Stimulated activated CD4-positive, alpha-beta T cell treated with anti-CD3 and anti-CD28 coated beads, TNF-alpha, amount 100 ng/mL, for 24 hours (primary cell): ENCODE results near the gene GBX1.
A peak's percentile ranks its signal among the peaks of the same experiment; 100 is the strongest.

Experiments
- DNase-seq, 3 experiments: peaks; one replicate each; pipeline ENCODE4 v3.0.0-alpha.2; 2020; ENCODE audit warnings: low read depth in 3 of 3

GBX1 gene

GRCh38 chr7:151193203-151193978 lies 25.9 kb upstream of the GBX1 start:
- DNase-seq = no peak

- no peak for DNase-seq
Measured at GRCh38 chr7:151192002-151192539, 24.6 kb upstream of the GBX1 start.

DNA sequence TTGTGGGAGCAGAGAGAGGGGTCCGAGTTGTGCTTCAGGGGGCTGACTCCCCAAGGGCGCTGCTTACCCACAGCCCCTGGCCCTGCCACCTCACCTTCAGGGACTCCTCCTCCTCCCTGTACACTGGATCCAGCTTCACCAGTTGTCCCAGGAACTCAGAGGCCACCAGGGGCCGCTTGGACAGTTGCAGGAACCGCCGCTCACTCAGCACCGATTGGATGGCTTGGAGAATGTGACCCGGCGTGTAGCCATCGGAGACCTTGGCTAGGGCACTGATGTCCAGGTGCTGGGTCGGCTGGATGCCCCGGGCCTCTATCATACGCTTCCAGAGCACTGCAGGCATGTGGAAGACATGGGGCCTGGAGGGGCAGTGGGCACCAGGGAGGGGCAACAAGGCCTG lies 24.1 kb upstream of the GBX1 start:
- no peak for DNase-seq

DNA sequence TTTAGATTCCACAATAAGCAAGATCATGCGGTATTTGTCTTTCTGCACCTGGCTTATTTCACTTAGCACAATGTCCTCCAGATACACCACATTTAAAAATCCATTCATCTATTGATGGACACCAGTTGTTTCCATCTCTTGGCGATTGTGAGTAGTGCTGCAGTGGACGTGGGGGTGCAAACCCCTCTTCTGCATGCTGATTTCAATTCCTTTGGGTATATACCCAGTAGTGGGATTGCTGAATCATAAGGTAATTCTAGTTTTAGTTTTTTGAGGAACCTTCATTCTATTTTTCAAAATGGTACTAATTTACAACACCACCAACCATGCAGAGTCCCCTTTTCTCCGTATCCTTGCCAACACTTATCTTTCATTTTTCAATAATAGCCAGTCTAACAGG lies 21.5 kb upstream of the GBX1 start:
- no peak for DNase-seq

DNA sequence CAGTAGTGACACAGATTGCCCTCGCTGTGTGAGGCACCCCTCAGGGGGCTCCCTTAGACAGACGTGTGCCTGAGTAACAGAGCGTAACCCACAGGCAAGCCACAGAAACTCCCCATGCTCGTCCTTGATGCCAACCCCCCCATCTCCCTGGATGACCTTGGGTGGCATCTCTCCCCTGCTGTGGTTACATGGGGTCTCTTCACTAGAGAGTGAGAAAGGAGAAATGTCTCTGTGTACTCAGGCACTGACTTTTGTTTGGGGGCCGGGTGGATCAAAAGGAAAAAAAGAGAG lies 20.7 kb upstream of the GBX1 start:
- no peak for DNase-seq

GRCh38 chr7:151187409-151188251 lies 20.1 kb upstream of the GBX1 start:
- no peak for DNase-seq

DNA sequence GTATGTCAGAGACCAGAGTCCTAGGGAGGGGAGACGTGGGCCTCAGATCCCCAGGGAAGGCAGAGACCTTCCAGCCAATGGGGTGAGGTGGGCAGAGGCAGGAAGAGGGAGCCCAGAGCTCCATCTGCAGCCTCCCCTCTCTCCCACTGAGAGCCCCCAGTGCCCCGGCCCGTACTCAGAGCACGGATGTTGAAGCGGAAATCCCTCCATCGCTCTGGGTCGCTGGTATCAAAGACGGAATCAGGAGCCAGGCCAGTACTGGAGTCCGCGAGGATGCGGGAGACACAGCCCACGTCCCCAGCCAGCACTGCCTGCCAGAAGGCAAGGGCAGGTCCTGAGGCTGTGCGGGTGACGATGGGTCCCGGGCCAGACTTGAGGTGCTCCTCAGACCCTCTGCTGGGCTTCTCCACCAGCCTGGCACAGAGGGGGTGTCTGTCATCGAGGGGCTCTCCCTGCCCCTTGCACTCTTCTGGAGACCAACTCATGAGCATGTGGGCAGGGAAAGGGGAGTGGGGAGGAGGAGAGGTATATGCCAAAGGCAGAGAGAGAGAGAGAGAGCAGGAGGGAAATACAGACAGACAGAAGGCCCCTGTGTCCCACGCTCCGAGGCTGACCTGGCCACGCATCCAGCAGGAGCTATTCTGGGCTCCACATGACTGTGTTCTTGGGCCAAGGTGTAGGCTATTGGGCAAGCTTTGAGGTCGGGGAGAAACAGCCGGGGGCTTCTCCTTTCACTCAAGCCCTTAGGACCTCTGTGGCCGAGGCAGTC lies 19.3 kb upstream of the GBX1 start, which contains the start of gene ASB10:
TSS of gene ASB10 (minus strand) at position 611 of the 769 bp plus-strand sequence. CDS start at position 491, 120 bp downstream.
- DNase-seq = no peak

DNA sequence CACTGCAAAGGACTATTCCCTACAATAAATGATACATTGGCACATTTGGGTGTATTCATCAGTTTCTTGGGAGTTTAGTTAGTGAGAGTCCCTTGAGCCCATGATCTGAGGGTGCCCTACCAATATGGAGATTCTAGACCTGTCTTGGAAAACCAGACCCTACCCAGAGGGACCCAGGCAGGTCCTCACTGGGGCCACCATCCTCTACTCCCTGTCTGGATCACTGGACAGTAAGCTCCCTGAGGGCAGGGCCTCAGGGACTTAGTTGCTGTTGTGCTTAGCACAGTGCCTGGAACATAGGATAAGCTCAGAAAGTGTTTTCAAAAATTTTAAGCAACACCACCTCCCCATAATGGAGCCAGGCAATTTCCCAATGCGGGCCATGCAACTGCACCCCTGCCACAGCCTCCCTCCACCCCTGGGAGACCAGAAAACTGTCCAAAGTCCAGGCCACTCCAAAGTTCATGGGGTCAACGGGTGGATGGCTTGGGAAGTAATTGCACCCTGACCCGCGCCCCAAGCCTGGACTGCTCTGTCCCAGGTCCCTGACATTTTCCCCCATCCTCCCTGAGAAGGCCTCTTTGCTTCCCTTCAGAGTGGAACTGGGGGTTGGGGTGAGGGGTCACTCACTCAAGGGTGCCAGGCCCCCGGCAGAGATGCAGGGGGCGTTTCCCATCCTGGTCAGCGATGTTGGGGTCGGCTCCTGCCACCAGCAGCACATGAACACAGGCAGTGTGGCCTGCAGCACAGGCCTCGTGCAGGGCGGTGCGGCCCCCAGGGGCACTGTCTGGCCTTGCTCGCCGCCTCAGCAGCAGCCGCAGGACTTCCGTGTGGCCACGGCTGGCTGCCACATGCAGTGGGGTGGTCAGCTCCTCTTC lies 18.5 kb upstream of the GBX1 start:
- no peak for DNase-seq

DNA sequence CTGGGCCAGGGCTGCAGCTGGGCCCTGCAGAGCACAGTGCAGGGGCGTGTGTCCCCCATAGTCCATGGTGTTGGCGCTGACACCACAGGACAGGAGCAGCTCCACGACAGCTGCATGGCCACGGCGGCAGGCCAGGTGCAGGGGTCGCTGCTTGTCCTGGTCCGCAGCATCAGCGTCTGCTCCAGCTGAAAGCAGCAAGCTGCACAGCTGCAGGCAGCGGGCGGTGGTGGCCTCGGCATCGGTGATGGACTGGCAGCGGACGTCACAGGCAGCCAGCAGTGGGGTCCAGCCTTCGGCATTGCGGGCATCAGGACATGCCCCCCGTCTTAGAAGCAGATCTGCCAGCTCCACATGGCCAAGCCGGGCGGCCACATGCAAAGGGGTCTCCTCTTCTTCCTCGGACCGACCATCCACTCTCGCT lies 13.5 kb upstream of the GBX1 start:
- no peak for DNase-seq

DNA sequence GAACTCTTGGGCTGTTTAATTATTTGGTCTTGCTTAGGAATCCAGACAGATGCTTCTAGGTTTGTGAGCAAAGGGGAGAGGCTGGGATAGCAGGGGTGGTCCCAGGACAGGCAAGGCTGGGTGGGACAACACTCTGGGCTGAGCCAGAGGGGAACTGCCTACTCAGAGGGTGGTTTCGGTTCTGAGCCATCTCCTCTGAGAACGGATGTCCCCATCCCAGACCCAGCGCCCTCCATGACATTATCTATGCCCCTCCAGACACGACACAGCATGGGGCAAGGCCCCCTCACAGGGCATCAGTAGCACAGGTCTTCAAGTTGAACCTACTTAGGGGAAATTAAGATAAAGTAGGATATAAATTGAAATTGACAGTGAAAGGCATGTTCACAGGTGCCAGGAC lies 12.5 kb upstream of the GBX1 start:
- no peak for DNase-seq

DNA sequence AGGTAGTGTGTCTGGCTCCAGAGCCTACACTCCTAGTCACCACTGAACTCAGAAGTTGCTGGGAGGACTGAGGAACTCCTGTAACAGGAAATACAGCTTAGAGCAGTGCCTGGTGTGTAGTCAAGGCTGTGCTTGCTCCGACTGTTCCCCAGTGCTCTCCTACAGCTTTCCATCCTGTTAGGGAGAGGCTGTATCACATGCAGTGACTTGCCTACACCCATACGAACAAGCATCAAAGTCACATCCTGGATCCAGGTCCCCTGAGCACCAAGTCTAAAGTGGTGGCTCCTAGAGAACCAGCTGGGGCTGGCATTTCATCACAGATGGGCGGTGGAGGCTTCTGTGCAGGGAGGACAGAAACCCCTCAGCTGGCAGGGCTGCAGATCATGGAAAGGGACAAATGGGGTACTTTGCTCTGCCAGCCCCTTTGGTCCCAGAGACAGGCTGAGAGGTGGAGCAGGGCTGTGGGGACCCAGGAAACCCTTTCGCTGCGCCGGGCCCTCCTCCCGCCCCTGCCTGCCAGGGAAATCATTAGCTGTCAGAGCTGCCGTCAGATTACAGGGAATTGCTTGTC lies 11.9 kb upstream of the GBX1 start:
- DNase-seq = no peak

GRCh38 chr7:151178831-151179230 lies 11.3 kb upstream of the GBX1 start:
- no peak for DNase-seq

GRCh38 chr7:151178236-151178635 lies 10.7 kb upstream of the GBX1 start:
- no peak for DNase-seq

DNA sequence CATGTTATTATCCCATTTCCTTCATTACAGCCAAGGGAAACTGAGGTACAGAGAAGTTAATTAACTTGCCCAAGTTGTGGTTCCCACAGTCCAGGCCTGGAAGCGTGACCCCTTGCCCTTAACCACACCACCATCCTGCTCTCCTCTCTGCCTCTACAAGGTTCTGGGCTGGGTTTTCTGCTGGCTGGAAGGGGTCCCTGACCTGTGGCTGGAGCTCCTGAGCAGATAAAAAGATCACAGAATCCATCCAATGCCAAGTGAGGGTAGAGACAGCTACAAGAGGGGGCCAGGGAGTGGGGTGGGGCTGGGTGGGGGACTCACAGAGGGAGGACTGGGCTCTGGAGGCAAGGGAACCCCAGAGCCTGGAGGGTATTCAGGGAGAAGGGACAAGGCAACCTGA lies 9.8 kb upstream of the GBX1 start:
- no peak for DNase-seq

- no peak for DNase-seq
Measured at GRCh38 chr7:151176401-151176800, 8.9 kb upstream of the GBX1 start.

DNA sequence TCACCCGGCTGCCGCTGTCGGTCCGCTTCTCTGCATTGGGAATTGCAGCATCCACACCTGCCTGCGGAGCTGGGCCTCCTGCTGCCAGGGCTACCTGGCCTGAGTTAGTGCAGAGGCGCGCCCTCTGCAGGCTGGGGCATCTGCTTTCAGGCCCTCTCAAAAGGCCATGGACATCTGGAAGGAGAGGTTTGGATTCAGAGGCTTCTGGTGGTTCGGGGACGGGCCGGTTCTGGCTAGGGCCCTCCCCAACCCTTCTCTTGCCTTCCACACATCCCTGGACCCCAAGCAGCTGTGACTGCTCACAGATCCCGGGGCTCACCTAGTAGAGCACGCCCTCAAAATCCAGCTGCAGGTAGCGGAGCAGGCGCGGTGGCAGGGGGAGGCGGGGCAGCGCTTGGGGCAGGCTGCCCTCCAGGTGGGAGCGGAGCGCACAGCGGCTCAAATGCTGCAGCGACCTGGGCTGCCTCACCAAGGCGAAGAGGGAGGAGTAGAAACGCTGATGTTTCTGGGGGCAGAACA lies 8.4 kb upstream of the GBX1 start:
- DNase-seq = no peak

GRCh38 chr7:151175047-151175792 lies 7.7 kb upstream of the GBX1 start:
- no peak for DNase-seq

- peak in 1 of 3 experiments; percentile 35 for DNase-seq
Measured at GRCh38 chr7:151174246-151175046, 7.0 kb upstream of the GBX1 start.
